Activated CD4-positive, alpha-beta T cell treated with anti-CD3 and anti-CD28 coated beads, Interleukin-2, amount 10 ng/mL, durations not matched to agents 7 days and 5 days (primary cell): ENCODE data around the gene KLHL36. TPM values are rescaled to one million over a fixed set of nuclear protein-coding genes. Genes with fewer than 3 reads are reported as not detected.
A peak's percentile ranks its signal among the peaks of the same experiment; 100 is the strongest.

Experiments
- CTCF ChIA-PET: fragments of 350-600 bp; sonication (Branson Sonifier 250); formaldehyde crosslinking; loops from one replicate; lab custom pipeline; 2021; ENCODE audit warnings: antibody characterized with exemption; lab: Charles Lee
- POLR2A ChIA-PET: fragments of 350-600 bp; sonication (Branson Sonifier 250); formaldehyde crosslinking; loops from one replicate; lab custom pipeline; 2021; ENCODE audit warnings: antibody characterized with exemption; lab: Charles Lee
- DNase-seq: peaks from one replicate; pipeline ENCODE4 v3.0.0-alpha.2; 2020
- H3K27ac Mint-ChIP-seq: one replicate; pipeline ENCODE4 v1.8.0; 2021; ENCODE audit warnings: mild to moderate bottlenecking, moderate library complexity, mixed read lengths
- H3K27me3 Mint-ChIP-seq: one replicate; pipeline ENCODE4 v1.8.0; 2021; ENCODE audit warnings: mixed read lengths
- H3K36me3 Mint-ChIP-seq: one replicate; pipeline ENCODE4 v1.8.0; 2021; ENCODE audit warnings: low read depth, mixed read lengths
- H3K4me1 Mint-ChIP-seq: one replicate; pipeline ENCODE4 v1.8.0; 2021; ENCODE audit warnings: mixed read lengths
- H3K4me3 Mint-ChIP-seq: one replicate; pipeline ENCODE4 v1.8.0; 2021; ENCODE audit warnings: mild to moderate bottlenecking, moderate library complexity, mixed read lengths
- H3K9me3 Mint-ChIP-seq: one replicate; pipeline ENCODE4 v1.8.0; 2021; ENCODE audit warnings: mixed read lengths
- total RNA-seq, 2 experiments: library from RNA; stranded (reverse); gene quantifications; one replicate each; pipeline ENCODE4 v1.2.3, GENCODE V29; 2021

Gene KLHL36
- total RNA-seq, 2 experiments from 2014 or later: 37.5 to 46.2 TPM

DNA sequence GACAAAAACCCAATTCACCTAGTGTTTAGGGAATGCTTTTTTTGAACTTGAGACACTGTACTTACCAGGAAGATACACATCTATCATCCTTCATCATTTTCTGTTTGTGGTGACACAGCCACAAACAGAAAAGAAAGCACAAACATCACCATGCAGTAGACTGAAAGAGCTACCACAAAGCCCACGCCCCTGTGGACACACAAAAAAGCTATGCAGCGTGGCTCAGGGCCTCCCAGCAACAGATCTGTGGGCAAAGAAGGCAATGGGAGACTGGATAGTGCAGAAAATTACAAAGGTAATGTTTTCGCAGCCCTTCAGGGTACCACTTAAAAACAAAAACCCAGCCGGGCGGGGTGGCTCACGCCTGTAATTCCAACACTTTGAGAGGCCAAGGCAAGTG lies 40.0 kb upstream of the KLHL36 start:
- ChIA-PET POLR2A (no interaction called here), CTCF (interaction anchor here (0.9 to 3.0 kb wide), 10 partner anchors 8 to 130 kb away, joined by 3 to 13 read pairs (median 4); no protein-coding TSS in a partner anchor)
- H3K4me3 Mint-ChIP-seq: peak overlapping the region; percentile 74
- H3K4me1 Mint-ChIP-seq: peaks cover 94% of the 10 kb centered on the region
- H3K36me3 Mint-ChIP-seq: peaks cover 89% of the 10 kb centered on the region
- H3K27me3 Mint-ChIP-seq: no peaks in the 10 kb centered on the region
- H3K27ac Mint-ChIP-seq: peak overlapping the region; percentile 95
- peak; percentile 76 for DNase-seq
- peaks cover 10% of the 10 kb centered on the region for H3K9me3 Mint-ChIP-seq

DNA sequence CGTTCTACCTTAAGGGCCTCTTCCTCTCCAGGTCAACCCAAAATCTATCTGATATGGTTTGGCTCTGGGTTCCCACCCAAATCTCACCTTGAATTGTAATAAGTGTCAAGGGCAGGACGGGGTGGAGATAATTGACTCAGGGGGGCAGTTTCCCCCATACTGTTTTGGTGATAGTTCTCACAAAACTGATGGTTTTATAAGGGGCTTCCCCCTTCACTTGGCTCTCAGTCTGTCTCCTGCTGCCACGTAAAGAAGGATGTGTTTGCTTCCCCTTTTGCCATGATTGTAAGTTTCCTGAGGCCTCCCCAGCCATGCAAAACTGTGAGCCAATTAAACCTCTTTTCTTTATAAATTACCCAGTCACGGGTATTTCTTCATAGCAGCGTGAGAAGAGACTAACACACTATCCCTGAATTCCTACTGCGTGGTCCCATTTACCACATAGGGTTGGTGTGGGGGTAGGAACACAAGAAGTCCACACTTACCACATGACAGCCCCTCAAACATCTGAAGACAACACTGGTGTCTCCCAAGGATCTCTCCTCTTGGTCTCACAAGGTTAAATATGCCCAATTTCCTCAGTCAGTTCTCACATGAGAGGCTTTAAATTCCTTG lies 38.6 kb upstream of the KLHL36 start:
- DNase-seq: no peak

GRCh38 chr16:84610376-84610775 lies 37.9 kb upstream of the KLHL36 start:
- Mint-ChIP-seq H3K27me3 (no peaks in the 10 kb centered on the region), H3K4me1 (peaks cover 97% of the 10 kb centered on the region), H3K9me3 (peaks cover 9% of the 10 kb centered on the region), H3K27ac (peak overlapping the region; percentile 95), H3K4me3 (peak overlapping the region; percentile 42), H3K36me3 (peaks cover 95% of the 10 kb centered on the region)
- POLR2A ChIA-PET: interaction anchor here (0.6 kb wide), 1 partner anchor 19 kb away, joined by 6 read pairs; no protein-coding TSS in a partner anchor
- no peak for DNase-seq
- CTCF ChIA-PET: interaction anchor here (0.6 to 1.0 kb wide), 3 partner anchors 91 to 105 kb away, joined by 3 to 4 read pairs (median 3); no protein-coding TSS in a partner anchor

More for the DNA sequence above, 38.6 kb upstream of the KLHL36 start:
- peak overlapping the region; percentile 74 for H3K4me3 Mint-ChIP-seq
- no peaks in the 10 kb centered on the region for H3K27me3 Mint-ChIP-seq
- peak overlapping the region; percentile 95 for H3K27ac Mint-ChIP-seq
- CTCF ChIA-PET: interaction anchor here (0.6 to 2.5 kb wide), 4 partner anchors 56 to 104 kb away, joined by 3 to 7 read pairs (median 4); no protein-coding TSS in a partner anchor
- H3K36me3 Mint-ChIP-seq: peaks cover 94% of the 10 kb centered on the region
- peaks cover 97% of the 10 kb centered on the region for H3K4me1 Mint-ChIP-seq
- POLR2A ChIA-PET: no interaction called here
- peaks cover 10% of the 10 kb centered on the region for H3K9me3 Mint-ChIP-seq

DNA sequence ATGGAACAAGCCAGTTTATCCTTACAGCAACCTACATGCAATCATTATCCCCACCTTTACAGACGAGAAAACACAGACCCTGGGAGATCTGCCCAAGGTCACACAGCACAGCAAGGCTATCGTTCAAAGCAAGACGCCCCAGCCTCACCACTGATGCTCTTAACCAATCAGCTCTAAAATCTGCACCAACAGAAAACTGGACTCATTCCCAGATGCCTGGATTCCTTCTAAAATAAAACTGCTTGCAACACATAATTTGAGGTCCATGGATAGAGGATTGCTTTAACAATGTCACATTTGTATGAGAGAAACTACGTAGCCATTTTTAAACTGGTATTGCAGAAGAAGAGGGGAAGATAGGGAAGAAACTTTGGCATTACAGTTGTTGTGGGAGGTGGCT lies 37.3 kb upstream of the KLHL36 start:
- no peaks in the 10 kb centered on the region for H3K27me3 Mint-ChIP-seq
- peaks cover 95% of the 10 kb centered on the region for H3K36me3 Mint-ChIP-seq
- peaks cover 7% of the 10 kb centered on the region for H3K9me3 Mint-ChIP-seq
- H3K4me1 Mint-ChIP-seq: peaks cover 97% of the 10 kb centered on the region
- ChIA-PET CTCF (interaction anchor here (1.1 to 1.7 kb wide), 3 partner anchors 9 to 104 kb away, joined by 3 to 6 read pairs (median 4); no protein-coding TSS in a partner anchor), POLR2A (interaction anchor here (0.6 kb wide), 1 partner anchor 19 kb away, joined by 6 read pairs; no protein-coding TSS in a partner anchor)
- peak overlapping the region; percentile 95 for H3K27ac Mint-ChIP-seq
- H3K4me3 Mint-ChIP-seq: peak overlapping the region; percentile 17
- no peak for DNase-seq

DNA sequence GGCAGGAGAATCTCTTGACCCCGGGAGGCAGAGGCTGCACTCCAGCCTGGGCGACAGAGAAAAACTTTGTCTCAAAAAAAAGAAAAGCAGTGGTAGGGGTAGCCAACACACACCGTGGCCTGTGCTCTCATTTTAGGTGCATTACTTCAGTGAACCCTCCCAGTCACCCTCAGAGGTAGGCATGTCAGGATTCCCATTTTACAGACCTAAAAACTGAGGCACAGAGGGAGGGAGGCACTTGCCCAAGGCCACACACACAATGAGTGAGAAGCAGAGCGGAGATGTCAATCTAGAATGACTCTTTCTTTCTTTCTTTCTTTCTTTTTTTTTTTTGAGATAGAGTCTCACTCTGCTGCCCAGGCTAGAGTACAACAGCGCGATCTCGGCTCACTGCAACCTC lies 35.6 kb upstream of the KLHL36 start:
- H3K4me1 Mint-ChIP-seq: peaks cover 82% of the 10 kb centered on the region
- DNase-seq: no peak
- no peaks in the 10 kb centered on the region for H3K27me3 Mint-ChIP-seq
- CTCF ChIA-PET: interaction anchor here (0.8 to 1.9 kb wide), 3 partner anchors 10 to 12 kb away, joined by 3 to 6 read pairs (median 5); no protein-coding TSS in a partner anchor
- POLR2A ChIA-PET: no interaction called here
- peak overlapping the region; percentile 38 for H3K27ac Mint-ChIP-seq
- peaks cover 7% of the 10 kb centered on the region for H3K9me3 Mint-ChIP-seq
- H3K36me3 Mint-ChIP-seq: peaks cover 88% of the 10 kb centered on the region
- H3K4me3 Mint-ChIP-seq: no peak overlapping the region

DNA sequence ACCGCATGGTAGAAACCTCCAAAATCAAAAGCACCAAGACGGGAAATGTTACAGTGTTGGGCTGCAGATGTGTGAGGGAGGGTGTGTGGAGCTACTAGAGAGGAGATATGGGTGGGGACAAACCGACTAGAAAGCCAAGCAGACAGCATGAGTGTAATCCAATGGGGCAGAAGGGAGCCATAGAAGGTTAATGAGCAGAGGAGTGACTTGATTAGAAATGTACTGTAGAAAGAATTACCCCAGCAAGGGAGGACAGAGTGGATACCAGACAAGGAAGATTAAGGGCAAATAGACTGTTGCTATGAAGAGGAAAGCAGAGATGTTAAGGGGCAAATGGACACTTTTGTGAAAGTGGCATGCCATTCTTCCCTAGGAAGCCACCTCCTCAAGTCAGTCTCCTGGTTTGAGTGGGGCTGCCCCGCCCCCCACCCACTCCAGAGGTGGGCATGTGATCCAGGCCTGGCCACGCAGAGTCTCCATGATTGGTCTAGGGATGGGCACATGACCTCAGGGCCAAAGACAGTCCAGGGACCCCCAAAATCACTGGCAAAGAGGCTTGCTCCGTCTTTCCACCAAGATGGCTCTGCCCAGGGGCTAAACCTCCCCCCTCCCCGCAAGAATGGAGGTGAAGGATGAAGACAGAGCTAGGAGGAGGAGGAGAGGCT lies 34.8 kb upstream of the KLHL36 start:
- CTCF ChIA-PET: interaction anchor here (0.5 to 1.9 kb wide), 5 partner anchors 9 to 95 kb away, joined by 3 to 5 read pairs (median 4); no protein-coding TSS in a partner anchor
- Mint-ChIP-seq H3K27me3 (no peaks in the 10 kb centered on the region), H3K4me3 (peak overlapping the region; percentile 99), H3K9me3 (peaks cover 7% of the 10 kb centered on the region), H3K27ac (peak overlapping the region; percentile 78), H3K36me3 (peaks cover 80% of the 10 kb centered on the region), H3K4me1 (peaks cover 78% of the 10 kb centered on the region)
- POLR2A ChIA-PET: no interaction called here
- DNase-seq: no peak

DNA sequence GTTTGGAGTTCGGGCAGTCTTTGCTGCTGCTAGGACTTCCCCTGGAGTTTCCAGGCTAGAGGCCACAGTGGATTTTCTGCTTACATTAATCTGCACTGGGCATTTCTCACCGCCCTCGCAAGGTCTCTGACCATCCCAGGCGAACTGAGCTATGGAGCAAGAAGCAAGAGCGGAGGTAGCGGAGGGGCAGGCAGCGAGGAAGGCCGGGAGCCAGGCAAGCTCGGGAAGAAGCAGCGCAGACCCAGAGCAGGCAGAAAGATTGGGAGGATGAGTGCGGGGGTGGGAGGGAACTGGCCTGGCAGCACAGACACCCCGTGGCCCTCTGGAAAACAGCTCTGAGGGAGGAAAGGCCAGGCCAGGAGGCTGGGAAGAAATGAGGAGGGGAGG lies 34.2 kb upstream of the KLHL36 start:
- CTCF ChIA-PET: interaction anchor here (1.0 to 1.9 kb wide), 3 partner anchors 9 to 63 kb away, joined by 3 to 5 read pairs (median 4); no protein-coding TSS in a partner anchor
- H3K27ac Mint-ChIP-seq: peak overlapping the region; percentile 78
- H3K4me1 Mint-ChIP-seq: peaks cover 78% of the 10 kb centered on the region
- H3K4me3 Mint-ChIP-seq: peak overlapping the region; percentile 99
- no peak for DNase-seq
- peaks cover 75% of the 10 kb centered on the region for H3K36me3 Mint-ChIP-seq
- peaks cover 4% of the 10 kb centered on the region for H3K27me3 Mint-ChIP-seq
- H3K9me3 Mint-ChIP-seq: peaks cover 7% of the 10 kb centered on the region
- POLR2A ChIA-PET: no interaction called here

GRCh38 chr16:84614623-84614967 lies 33.7 kb upstream of the KLHL36 start:
- peaks cover 7% of the 10 kb centered on the region for H3K9me3 Mint-ChIP-seq
- H3K36me3 Mint-ChIP-seq: peaks cover 69% of the 10 kb centered on the region
- DNase-seq: no peak
- H3K27me3 Mint-ChIP-seq: peaks cover 9% of the 10 kb centered on the region
- POLR2A ChIA-PET: no interaction called here
- H3K4me1 Mint-ChIP-seq: peaks cover 75% of the 10 kb centered on the region
- H3K4me3 Mint-ChIP-seq: peak overlapping the region; percentile 99
- CTCF ChIA-PET: interaction anchor here (1.6 to 2.9 kb wide), 4 partner anchors 8 to 14 kb away, joined by 4 to 13 read pairs (median 8); no protein-coding TSS in a partner anchor
- H3K27ac Mint-ChIP-seq: peak overlapping the region; percentile 78

DNA sequence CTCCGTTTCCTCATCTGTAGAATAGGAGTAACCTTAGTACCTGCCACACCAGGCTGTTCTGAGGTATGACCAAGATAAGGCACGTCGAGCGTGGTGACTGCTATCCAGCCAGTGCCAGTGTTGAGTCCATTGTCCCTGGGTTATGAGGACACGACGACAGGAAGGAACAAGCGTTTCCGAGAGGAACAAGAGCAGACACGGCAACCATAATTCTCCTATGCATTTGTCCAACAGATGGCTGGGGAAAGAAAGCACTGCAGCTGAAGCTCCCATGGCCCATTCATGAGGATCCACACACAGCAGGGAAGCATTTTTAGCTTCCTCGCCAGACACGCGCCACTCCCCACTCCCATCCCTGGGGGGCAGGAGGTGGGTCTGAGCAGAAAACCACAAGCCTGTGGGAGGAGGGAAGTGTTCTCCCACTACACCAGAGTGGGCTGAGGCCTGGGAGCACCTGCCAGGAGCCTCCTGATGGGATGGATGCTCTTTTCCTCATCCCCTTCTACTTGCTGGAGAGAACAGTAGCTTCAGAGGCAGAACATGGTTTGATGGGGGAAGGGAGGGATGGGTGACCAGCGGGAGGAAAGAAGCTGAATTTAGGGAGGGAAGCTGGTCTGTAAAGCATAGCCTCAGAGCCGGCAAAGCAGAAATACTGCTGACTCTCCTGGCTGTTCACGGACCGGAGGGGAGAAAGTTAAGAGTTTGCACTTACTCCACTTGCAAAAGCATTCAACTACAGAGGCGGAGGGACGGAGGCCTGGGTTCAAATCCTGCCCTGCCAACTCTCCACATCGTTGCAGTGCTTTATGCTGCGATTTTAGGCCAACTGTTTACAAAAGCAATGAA lies 33.1 kb upstream of the KLHL36 start:
- H3K27me3 Mint-ChIP-seq: peaks cover 12% of the 10 kb centered on the region
- peak overlapping the region; percentile 99 for H3K4me3 Mint-ChIP-seq
- ChIA-PET CTCF (interaction anchor here (1.6 to 2.9 kb wide), 4 partner anchors 8 to 123 kb away, joined by 4 to 13 read pairs (median 9); no protein-coding TSS in a partner anchor), POLR2A (interaction anchor here (1.1 to 1.3 kb wide), 2 partner anchors 9 to 100 kb away, joined by 4 read pairs; no protein-coding TSS in a partner anchor)
- peak overlapping the region; percentile 78 for H3K27ac Mint-ChIP-seq
- peaks cover 69% of the 10 kb centered on the region for H3K4me1 Mint-ChIP-seq
- no peak for DNase-seq
- H3K36me3 Mint-ChIP-seq: peaks cover 63% of the 10 kb centered on the region
- H3K9me3 Mint-ChIP-seq: peaks cover 7% of the 10 kb centered on the region

DNA sequence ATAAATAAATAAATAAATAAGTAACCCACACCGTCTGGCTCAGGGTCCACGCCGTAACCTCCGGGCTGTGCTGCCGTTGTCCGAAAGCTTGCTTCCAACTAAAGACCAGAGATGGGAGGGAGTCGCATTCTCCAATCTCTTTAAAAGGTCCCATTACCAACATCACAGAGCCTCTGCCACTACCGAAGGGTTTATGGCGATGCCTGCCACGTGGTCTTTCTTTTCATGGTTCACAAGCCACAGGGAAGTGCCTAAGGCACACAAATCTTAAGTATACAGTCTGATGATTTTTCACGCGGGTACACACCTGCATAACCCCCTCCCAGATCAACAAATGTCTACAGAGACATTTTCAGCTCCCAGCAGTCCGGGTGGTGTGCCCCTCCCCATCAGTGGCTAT lies 31.8 kb upstream of the KLHL36 start:
- CTCF ChIA-PET: interaction anchor here (0.9 to 2.9 kb wide), 8 partner anchors 10 to 122 kb away, joined by 3 to 13 read pairs (median 4); no protein-coding TSS in a partner anchor
- DNase-seq: peak; percentile 44
- Mint-ChIP-seq H3K27me3 (peaks cover 12% of the 10 kb centered on the region), H3K27ac (peak overlapping the region; percentile 88), H3K4me3 (peak overlapping the region; percentile 99), H3K36me3 (peaks cover 50% of the 10 kb centered on the region), H3K9me3 (no peaks in the 10 kb centered on the region), H3K4me1 (peaks cover 57% of the 10 kb centered on the region)
- POLR2A ChIA-PET: interaction anchor here (1.1 to 1.3 kb wide), 2 partner anchors 10 to 102 kb away, joined by 4 read pairs; no protein-coding TSS in a partner anchor

DNA sequence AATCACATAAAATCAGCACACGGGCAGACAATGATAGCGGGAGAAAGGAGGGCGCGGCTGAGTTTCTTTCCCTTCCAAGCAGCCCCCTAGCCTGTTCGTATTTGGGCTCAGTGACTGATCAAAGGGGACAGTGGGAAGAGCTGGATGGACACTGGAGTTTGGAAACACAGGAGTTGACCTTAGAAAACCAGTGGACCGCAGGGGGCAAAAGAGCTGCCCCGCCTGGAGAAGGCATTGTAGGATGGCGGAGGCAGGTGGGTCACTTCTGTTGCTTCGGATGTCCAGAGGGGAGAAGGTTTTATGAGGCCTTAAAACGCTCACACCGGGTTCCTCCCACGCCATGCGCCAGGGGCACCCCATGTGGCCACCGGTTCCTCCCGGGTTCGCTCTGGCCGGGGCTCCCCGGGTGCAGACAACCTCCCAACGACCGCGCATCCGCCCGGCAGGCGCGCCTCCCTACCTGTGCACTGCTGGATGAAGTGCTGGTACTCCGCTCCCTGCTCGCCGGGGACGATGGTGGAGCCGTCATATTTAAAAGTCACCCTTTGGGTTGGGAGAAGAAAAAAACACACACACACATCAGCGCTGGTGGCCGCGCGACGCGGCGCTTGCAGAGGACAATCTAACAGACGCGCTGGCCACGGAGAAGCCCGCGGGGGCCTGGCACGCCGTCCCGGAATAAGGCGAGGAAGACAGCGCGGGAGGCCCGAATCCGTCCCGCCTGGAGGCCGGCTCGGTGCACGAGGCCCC lies 31.1 kb upstream of the KLHL36 start:
- Mint-ChIP-seq H3K9me3 (no peaks in the 10 kb centered on the region), H3K4me1 (peaks cover 55% of the 10 kb centered on the region), H3K4me3 (peak overlapping the region; percentile 99), H3K36me3 (peaks cover 43% of the 10 kb centered on the region), H3K27ac (peak overlapping the region; percentile 88), H3K27me3 (peaks cover 12% of the 10 kb centered on the region)
- ChIA-PET CTCF (interaction anchor here (0.7 to 2.9 kb wide), 8 partner anchors 10 to 121 kb away, joined by 3 to 13 read pairs (median 3); no protein-coding TSS in a partner anchor), POLR2A (no interaction called here)
- DNase-seq: peak; percentile 54
